HCT116 (cell line): Measurements from ENCODE around the gene CACNG5. TPM values are rescaled to one million over a fixed set of nuclear protein-coding genes. Genes with fewer than 3 reads are reported as not detected.

Experiments used
- ATAC-seq: fragments of 200-7000 bp; cut with Tn5 transposase; 2 replicates; pipeline ENCODE4 v1.9.1; 2020; ENCODE audit warnings: mild to moderate bottlenecking, moderate library complexity
- BruUV-seq: library from RNA; stranded (reverse); fragments of 400-500 nt; replicated peaks from 2 replicates; lab custom pipeline; 2021; lab: Mats Ljungman, UMichigan
- CTCF ChIA-PET: fragments of 300-600 bp; sonication (Branson Sonifier 250); formaldehyde crosslinking; loops from one replicate; lab custom pipeline; 2021; ENCODE audit warnings: antibody characterized with exemption; lab: Charles Lee
- POLR2A ChIA-PET: fragments of 300-600, 350-600 bp; sonication (Branson Sonifier 250); formaldehyde crosslinking; loops from one replicate; lab custom pipeline; 2021; ENCODE audit warnings: antibody characterized with exemption; lab: Charles Lee
- RAD21 ChIA-PET, 2 experiments: fragments of 300-600 bp; sonication (Branson Sonifier 250); formaldehyde crosslinking; loops; one replicate each; lab custom pipeline; 2023; ENCODE audit warnings: low total read pairs in 2 of 2; ENCODE audit not compliant: uncharacterized antibody in 2 of 2, unreplicated experiment in 2 of 2, low non-redundant PET in 1 of 2; lab: Charles Lee
- DNase-seq: peaks from one replicate; pipeline ENCODE4 v3.0.0-alpha.2; 2010; ENCODE audit warnings: low read depth, low spot score
- H2AFZ ChIP-seq: fragments of 200-600 bp; shearing (Covaris generic), sonication (generic); 2 replicates; pipeline ENCODE4 v1.6.1; 2017; ENCODE audit warnings: low read depth, mixed run types, mixed read lengths, antibody characterized with exemption, low read length; ENCODE audit not compliant: poor library complexity, severe bottlenecking
- H3K27ac ChIP-seq: 2 replicates; pipeline ENCODE4 v1.5.1; 2012; ENCODE audit warnings: low read depth, low read length
- H3K27me3 ChIP-seq: fragments of 200-600 bp; sonication (generic); 2 replicates; pipeline ENCODE4 v1.6.1; 2016; ENCODE audit warnings: mixed run types, low read length, mixed read lengths; ENCODE audit not compliant: insufficient read depth
- H3K36me3 ChIP-seq, 2 experiments: fragments of 200-500 bp in 1 of 2; fragments of 200-600 bp in 1 of 2; sonication (Bioruptor generic) in 1 of 2; sonication (generic) in 1 of 2; 2 replicates each; pipeline versions ENCODE4 v1.5.1 to v1.6.1; 2014 to 2016; ENCODE audit warnings: low read length in 2 of 2, inconsistent platforms in 1 of 2, mixed read lengths in 1 of 2, mixed run types in 1 of 2; ENCODE audit not compliant: insufficient read depth in 2 of 2, control insufficient read depth in 1 of 2
- H3K4me1 ChIP-seq, 2 experiments: fragments of 200-600 bp in 1 of 2; sonication (generic) in 1 of 2; 2 replicates each; pipeline versions ENCODE4 v1.5.1 to v1.6.1; 2012 to 2017; ENCODE audit warnings: low read length in 2 of 2, inconsistent platforms in 1 of 2, mild to moderate bottlenecking in 1 of 2, mixed read lengths in 1 of 2, mixed run types in 1 of 2, moderate library complexity in 1 of 2; ENCODE audit not compliant: insufficient read depth in 2 of 2, control insufficient read depth in 1 of 2
- H3K4me2 ChIP-seq: fragments of 200-600 bp; sonication (generic); 2 replicates; pipeline ENCODE4 v1.6.1; 2017; ENCODE audit warnings: mixed run types, low read length, mixed read lengths
- H3K4me3 ChIP-seq, 2 experiments: fragments of 200-600 bp in 1 of 2; sonication (generic) in 1 of 2; replicated peaks in 1 of 2; 2 replicates each; pipeline ENCODE4 v1.5.1; 2011 to 2016; ENCODE audit warnings: low read length in 2 of 2, control low read depth in 1 of 2, low read depth in 1 of 2, mild to moderate bottlenecking in 1 of 2, mixed read lengths in 1 of 2, mixed run types in 1 of 2
- H3K79me2 ChIP-seq: fragments of 200-600 bp; sonication (generic); 2 replicates; pipeline ENCODE4 v1.6.1; 2017; ENCODE audit warnings: mild to moderate bottlenecking, mixed run types, low read length, moderate library complexity, mixed read lengths; ENCODE audit not compliant: insufficient read depth
- H3K9ac ChIP-seq: fragments of 200-600 bp; sonication (generic); 2 replicates; pipeline ENCODE4 v1.6.1; 2016; ENCODE audit warnings: low read length, mixed read lengths
- H3K9me2 ChIP-seq: fragments of 200-600 bp; sonication (generic), shearing (Covaris generic); 2 replicates; pipeline ENCODE4 v1.6.1; 2017; ENCODE audit warnings: mixed run types, mild to moderate bottlenecking, moderate library complexity; ENCODE audit not compliant: insufficient read depth
- H3K9me3 ChIP-seq, 2 experiments: fragments of 200-500 bp in 1 of 2; fragments of 200-600 bp in 1 of 2; sonication (Bioruptor generic) in 1 of 2; sonication (generic) in 1 of 2; 2 replicates each; pipeline ENCODE4 v1.6.1; 2014 to 2017; ENCODE audit warnings: low read length in 2 of 2, mixed read lengths in 2 of 2, inconsistent platforms in 1 of 2, low read depth in 1 of 2, mild to moderate bottlenecking in 1 of 2, mixed run types in 1 of 2, moderate library complexity in 1 of 2; ENCODE audit not compliant: control insufficient read depth in 1 of 2, insufficient read depth in 1 of 2
- H4K20me1 ChIP-seq: fragments of 200-600 bp; sonication (generic), shearing (Covaris generic); 2 replicates; pipeline ENCODE4 v1.6.1; 2017; ENCODE audit warnings: mixed run types, mild to moderate bottlenecking, moderate library complexity; ENCODE audit not compliant: insufficient read depth
- EGR1 ChIP-seq: IDR thresholded peaks from 2 replicates; pipeline ENCODE4 v1.6.1; 2012; ENCODE audit warnings: low read depth
- EZH2phosphoT487 ChIP-seq: fragments of 200-600 bp; IDR thresholded peaks from 2 replicates; pipeline ENCODE4 v1.6.1; 2018; ENCODE audit warnings: antibody characterized with exemption, borderline replicate concordance
- POLR2A ChIP-seq: IDR thresholded peaks from 2 replicates; pipeline ENCODE4 v1.7.0; 2011; ENCODE audit warnings: borderline replicate concordance; ENCODE audit not compliant: insufficient read depth, insufficient read length; ENCODE audit errors: extremely low read depth
- SIN3A ChIP-seq: IDR thresholded peaks from 2 replicates; pipeline ENCODE4 v1.6.1; 2012; ENCODE audit warnings: low read depth
- SP1 ChIP-seq: IDR thresholded peaks from 2 replicates; pipeline ENCODE4 v1.6.1; 2012; ENCODE audit warnings: low read depth
- ZFX ChIP-seq: fragments of 450-650 bp; IDR thresholded peaks from 2 replicates; pipeline ENCODE4 v1.6.1; 2017
- ZNF274 ChIP-seq: fragments of 200-500 bp; sonication (Bioruptor generic); IDR thresholded peaks from 2 replicates; pipeline ENCODE4 v1.6.1; 2014; ENCODE audit warnings: mild to moderate bottlenecking, low read depth, low read length, inconsistent platforms
- intact Hi-C: fragments of 100-400 bp; cut with micrococcal nuclease; formaldehyde crosslinking; loops from 2 replicates; pipeline ENCODE4 v1.10.0; 2022
- total RNA-seq: library from RNA; stranded (reverse); gene quantifications from one replicate; pipeline ENCODE4 v1.2.1, GENCODE V29; 2021; ENCODE audit not compliant: unreplicated experiment
- TF ChIP-seq, protein P1 (sequence below): IDR thresholded peaks from 2 replicates; pipeline ENCODE4 v1.6.1; 2011; ENCODE audit warnings: mild to moderate bottlenecking, low read length, moderate library complexity; ENCODE audit not compliant: insufficient replicate concordance; ENCODE audit errors: extremely low read depth

Gene CACNG5
- total RNA-seq, 1 experiment from 2014 or later, result not detected

- H3K4me2 ChIP-seq, result no peak overlapping the region
- H3K9me3 ChIP-seq, result no peaks in the 10 kb centered on the region
- H3K9me2 ChIP-seq, result no peaks in the 10 kb centered on the region
- DNase-seq (no peak), ATAC-seq (no peak)
- ChIA-PET POLR2A (no interaction called here), RAD21 (no interaction called here), CTCF (interaction anchor here (1.0 kb wide), 1 partner anchor 10 kb away, joined by 3 read pairs; no protein-coding TSS in a partner anchor)
- H3K4me3 ChIP-seq, result no peak overlapping the region
- intact Hi-C loops, result no loop called here
- no peaks in the 10 kb centered on the region for H3K36me3 ChIP-seq
- no peaks in the 10 kb centered on the region for H3K27me3 ChIP-seq
- H2AFZ ChIP-seq, result no peak overlapping the region
- H3K9ac ChIP-seq, result no peak overlapping the region
- no peaks in the 10 kb centered on the region for H3K79me2 ChIP-seq
- no peaks in the 10 kb centered on the region for H3K4me1 ChIP-seq
- H3K27ac ChIP-seq, result no peak overlapping the region
- TF ChIP-seq POLR2A (no peak), SIN3A (no peak), ZNF274 (no peak), EZH2phosphoT487 (no peak), ZFX (no peak)
- BruUV-seq, result no TSS peak
- H4K20me1 ChIP-seq, result no peaks in the 10 kb centered on the region
Measured at GRCh38 chr17:66889480-66890230, 54.7 kb downstream of the CACNG5 start.

GRCh38 chr17:66892246-66892645, 57.3 kb downstream of the CACNG5 start:
- Histone ChIP-seq H3K4me3 (no peak overlapping the region), H3K36me3 (no peaks in the 10 kb centered on the region), H3K79me2 (no peaks in the 10 kb centered on the region), H3K9ac (no peak overlapping the region), H3K9me3 (no peaks in the 10 kb centered on the region), H4K20me1 (no peaks in the 10 kb centered on the region), H2AFZ (no peak overlapping the region), H3K4me2 (no peak overlapping the region), H3K9me2 (no peaks in the 10 kb centered on the region), H3K27ac (no peak overlapping the region), H3K27me3 (no peaks in the 10 kb centered on the region; the same call in 1 of the 2 replicates), H3K4me1 (no peaks in the 10 kb centered on the region)
- intact Hi-C loops, result no loop called here
- ChIA-PET POLR2A (no interaction called here), RAD21 (no interaction called here), CTCF (no interaction called here)
- BruUV-seq, result no TSS peak
- TF ChIP-seq, protein P1, sequence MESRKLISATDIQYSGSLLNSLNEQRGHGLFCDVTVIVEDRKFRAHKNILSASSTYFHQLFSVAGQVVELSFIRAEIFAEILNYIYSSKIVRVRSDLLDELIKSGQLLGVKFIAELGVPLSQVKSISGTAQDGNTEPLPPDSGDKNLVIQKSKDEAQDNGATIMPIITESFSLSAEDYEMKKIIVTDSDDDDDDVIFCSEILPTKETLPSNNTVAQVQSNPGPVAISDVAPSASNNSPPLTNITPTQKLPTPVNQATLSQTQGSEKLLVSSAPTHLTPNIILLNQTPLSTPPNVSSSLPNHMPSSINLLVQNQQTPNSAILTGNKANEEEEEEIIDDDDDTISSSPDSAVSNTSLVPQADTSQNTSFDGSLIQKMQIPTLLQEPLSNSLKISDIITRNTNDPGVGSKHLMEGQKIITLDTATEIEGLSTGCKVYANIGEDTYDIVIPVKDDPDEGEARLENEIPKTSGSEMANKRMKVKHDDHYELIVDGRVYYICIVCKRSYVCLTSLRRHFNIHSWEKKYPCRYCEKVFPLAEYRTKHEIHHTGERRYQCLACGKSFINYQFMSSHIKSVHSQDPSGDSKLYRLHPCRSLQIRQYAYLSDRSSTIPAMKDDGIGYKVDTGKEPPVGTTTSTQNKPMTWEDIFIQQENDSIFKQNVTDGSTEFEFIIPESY, result no peak
- TF ChIP-seq EGR1 (no peak), ZNF274 (no peak), SP1 (no peak)
- DNase-seq (no peak), ATAC-seq (no peak)
